GM19035 (cell line): ENCODE results near the gene MRGPRG.

ENCODE experiments used
- ATAC-seq: cut with Tn5 transposase; IDR thresholded peaks from one replicate; pipeline ENCODE4 v1.9.1; 2021; ENCODE audit not compliant: unreplicated experiment

Gene MRGPRG

DNA sequence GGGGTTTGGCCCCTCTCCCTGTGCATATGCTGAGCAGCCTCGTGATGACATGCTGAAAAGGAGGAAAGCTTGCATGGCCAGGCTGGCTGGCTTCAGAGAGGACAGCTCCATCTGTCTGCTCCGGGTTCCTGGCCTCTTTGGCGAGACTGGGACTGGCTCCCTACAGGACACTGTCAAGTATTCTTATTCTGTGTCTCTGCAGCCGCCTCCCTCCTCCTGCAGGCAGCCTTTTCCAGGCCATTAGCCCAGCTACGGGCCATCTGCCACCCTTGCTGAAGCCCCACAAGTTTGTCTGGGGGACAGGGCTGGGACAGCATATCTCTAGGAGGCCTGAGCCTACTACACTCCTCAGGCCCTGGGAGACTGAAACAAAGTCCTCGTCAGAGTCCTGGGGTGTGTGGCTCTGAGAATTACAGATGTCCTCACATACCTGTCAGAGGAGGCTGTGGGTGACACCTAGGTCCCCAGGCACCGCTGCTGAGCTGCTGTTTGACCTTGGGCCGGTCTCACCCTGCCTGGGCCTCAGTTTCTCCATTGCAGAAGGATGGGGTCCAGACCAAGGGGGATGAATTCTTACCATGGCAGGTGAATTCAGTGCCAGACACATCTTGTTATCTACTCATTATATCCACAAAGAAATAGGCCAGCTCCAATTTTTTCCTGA is 11.0 kb downstream of the MRGPRG start:
- no peak for ATAC-seq

DNA sequence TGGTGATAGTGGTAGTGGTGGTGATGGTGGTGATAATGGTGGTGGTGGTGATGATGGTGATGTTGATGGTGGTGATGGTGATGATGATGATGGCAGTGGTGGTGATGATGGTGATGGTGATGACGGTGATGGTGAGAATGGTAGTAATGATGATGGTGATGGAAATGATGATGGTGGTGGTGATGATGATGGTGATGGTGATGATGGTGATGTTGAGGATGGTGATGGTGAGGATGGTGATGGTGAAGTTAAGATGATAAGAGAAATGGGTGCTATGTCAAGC is 11.8 kb downstream of the MRGPRG start:
- no peak for ATAC-seq

GRCh38 chr11:3206156-3206921 is 12.3 kb downstream of the MRGPRG start:
- ATAC-seq, result no peak

GRCh38 chr11:3205261-3206155 is 13.1 kb downstream of the MRGPRG start:
- ATAC-seq, result no peak

DNA sequence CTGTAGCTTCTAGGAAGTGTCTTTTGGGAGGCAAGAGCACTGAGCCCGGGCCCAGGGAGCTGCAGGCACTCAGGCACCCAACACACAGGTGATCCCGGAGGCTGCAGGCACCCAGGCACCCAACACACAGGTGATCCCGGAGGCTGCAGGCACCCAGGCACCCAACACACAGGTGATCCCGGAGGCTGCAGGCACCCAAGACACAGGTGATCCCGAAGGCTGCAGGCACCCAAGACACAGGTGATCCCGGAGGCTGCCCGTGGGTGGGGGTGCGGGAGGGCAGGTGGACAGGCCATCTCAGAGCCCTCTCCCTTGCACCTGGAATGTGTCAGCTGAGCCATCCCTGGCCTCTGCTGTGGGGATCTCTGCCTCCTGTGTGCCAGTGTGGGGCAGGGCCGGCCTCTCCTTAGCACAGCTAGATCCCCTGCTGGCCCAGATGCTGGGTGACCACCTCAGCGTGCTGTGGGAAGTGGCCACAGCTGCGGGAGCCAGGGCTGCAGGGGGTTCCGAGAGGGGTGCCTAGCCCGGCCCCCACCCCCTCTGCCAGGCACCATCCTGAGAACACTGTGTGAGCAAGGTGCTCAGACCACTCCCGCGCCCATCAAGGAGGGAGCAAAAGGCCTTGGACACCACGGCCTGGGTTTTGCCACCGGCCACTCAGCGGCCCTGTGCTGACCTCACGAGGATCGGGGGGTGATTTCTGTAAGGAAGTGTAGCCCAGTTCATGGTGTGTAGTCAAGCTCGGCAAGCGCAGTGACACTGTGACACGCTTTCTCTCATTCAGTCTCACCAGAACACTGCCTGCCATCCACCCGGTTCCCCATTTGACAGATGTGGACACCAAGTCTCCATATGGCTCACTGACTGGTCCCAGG is 14.2 kb downstream of the MRGPRG start:
- ATAC-seq, result no peak

- no peak for ATAC-seq
Measured at GRCh38 chr11:3203221-3204043, 15.2 kb downstream of the MRGPRG start.

DNA sequence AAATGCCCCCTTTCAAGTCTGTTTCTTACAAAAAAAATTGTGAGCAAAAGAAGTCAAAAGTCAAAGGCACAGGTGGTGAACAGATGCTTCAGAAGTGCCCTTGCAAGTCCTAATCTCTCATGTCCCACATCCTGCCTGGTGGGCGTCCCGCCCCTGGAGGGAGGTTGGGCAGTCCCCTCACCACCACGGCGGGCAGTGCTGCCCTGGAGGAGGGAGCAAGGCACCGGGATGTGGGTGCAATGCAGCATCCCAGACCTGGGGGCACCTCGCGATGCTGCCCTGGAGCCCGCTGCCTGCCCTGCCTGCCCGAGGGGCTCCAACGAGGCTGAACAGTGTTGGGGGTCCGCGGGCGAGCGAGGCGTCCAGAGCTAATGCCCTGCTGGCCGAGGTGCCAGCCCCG is 15.9 kb downstream of the MRGPRG start:
- ATAC-seq, result no peak

GRCh38 chr11:3202305-3202704 is 16.3 kb downstream of the MRGPRG start:
- ATAC-seq, result no peak

DNA sequence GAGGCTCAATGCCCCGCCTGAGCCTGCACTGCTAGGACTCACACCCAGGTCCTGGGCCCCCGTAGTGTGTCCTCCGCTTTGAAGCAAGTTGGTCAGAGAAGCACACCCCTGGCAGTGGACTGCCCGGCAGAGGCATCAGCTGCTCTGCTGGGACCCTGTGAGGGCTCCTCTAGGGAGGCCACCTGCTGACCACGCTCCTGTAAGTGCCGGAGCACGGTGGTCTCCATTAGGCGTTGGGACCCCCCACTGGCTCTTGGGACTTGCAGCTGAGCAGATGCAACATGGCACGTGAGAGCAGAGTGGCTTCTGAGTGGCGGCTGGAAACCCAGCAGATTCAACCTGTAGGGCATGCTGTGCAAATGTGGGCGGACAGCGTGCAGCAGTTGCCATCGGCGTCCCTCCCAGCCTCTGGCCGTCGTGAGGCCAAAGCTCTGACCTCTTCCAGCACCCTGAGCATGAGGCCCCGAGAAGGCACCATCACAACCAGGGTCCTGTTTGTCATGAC is 16.9 kb downstream of the MRGPRG start:
- no peak for ATAC-seq

DNA sequence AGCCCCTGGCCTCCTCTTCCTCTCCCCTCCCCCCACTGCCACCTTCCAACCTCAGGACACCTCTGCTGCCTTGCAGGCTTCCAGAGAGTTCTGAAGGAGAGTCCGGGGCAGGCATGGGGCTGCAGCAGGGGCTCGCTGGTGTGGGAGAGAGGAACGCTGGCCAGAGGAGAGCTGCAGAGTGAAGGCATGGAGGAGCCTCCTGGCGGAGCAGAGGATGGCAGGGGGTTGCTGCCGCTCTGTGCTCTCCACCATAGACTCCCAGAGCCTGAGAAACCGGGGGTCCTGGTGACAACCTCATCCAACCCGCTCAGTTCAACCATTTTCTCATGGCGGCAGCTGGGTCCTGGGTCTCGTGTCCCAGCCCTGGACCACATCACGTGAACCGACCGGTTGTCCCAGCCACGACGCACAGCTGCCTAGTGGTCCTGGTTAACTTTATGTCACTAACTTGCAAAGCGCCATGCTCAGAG is 17.5 kb downstream of the MRGPRG start:
- ATAC-seq, result no peak

- ATAC-seq, result no peak
Measured at GRCh38 chr11:3200388-3201111, 18.1 kb downstream of the MRGPRG start.

GRCh38 chr11:3199537-3200295 is 18.9 kb downstream of the MRGPRG start:
- no peak for ATAC-seq

- no peak for ATAC-seq
Measured at GRCh38 chr11:3198815-3199214, 19.8 kb downstream of the MRGPRG start.

GRCh38 chr11:3197878-3198528 is 20.6 kb downstream of the MRGPRG start:
- ATAC-seq, result no peak

GRCh38 chr11:3197044-3197695 is 21.4 kb downstream of the MRGPRG start:
- no peak for ATAC-seq

DNA sequence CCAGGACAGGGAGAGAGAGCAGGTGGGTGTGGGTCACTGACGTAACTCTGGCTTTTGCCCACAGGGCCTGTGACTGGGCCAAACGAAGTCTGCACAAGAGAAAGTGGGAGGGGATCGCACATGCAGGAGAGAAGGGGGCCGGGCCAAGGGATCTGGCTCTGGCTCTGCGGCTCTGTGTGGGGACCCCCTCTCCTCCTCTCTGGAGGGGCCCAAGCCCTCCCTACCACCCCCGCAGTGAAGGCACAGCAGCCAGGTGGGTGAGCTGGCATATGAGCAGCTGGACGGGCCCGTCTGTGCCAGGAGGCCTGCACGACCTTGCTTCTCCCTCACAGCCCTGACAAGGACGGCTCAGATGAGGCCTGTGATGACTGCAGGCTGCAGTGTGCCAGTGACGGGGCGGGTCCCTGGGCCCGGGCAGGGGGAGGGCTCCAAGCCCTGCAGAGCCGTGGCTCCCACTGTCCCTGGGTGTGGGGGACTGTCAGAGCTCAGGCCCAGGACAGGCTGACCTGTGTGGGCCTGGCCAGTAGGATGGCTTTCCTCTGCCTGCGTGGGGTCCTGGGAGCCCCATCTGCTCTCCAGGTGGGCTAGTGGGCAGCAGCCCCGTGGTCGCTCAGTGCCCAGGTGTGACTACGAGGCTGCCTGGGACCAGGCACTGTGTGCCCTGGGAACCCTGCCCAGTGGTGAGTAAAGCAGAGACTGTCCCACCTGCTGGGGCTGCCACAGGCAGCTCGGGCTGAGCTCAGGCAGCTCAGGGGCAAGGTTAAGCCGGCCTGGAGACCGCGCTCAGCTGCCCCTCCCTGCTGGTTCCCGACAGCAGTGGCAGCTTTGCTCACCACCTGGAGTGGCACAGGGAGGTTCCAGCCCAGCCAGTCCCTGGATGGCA is 22.2 kb downstream of the MRGPRG start:
- no peak for ATAC-seq
